CD14-positive monocyte (primary cell): ENCODE data around the gene TNFSF8. TPM values are rescaled to one million over a fixed set of nuclear protein-coding genes. Genes with fewer than 3 reads are reported as not detected.
A peak's percentile ranks its signal among the peaks of the same experiment; 100 is the strongest.

Source experiments
- DNase-seq, 3 donors: peaks; one replicate each; pipeline ENCODE4 v3.0.0-alpha.2; 2011 to 2022
- H2AFZ ChIP-seq: 2 replicates; pipeline ENCODE4 v1.6.0; 2012; ENCODE audit warnings: mild to moderate bottlenecking, low read depth, low read length, inconsistent platforms; ENCODE audit not compliant: insufficient read depth, poor library complexity, severe bottlenecking
- H3K27ac ChIP-seq, 2 donors: 1 replicate in 1 of 2; 2 replicates in 1 of 2; pipeline ENCODE4 v1.5.1; 2012 to 2013; ENCODE audit warnings: low read length in 2 of 2, control low read depth in 1 of 2, inconsistent platforms in 1 of 2, low read depth in 1 of 2, mild to moderate bottlenecking in 1 of 2
- H3K27me3 ChIP-seq, 2 donors: one replicate each; pipeline versions ENCODE4 v1.6.0 to v1.6.1; 2011 to 2013; ENCODE audit warnings: low read length in 2 of 2; ENCODE audit not compliant: control insufficient read depth in 2 of 2, insufficient read depth in 2 of 2
- H3K36me3 ChIP-seq, 2 donors: replicated peaks in 1 of 2; 1 replicate in 1 of 2; 2 replicates in 1 of 2; pipeline versions ENCODE4 v1.5.1 to v1.6.1; 2012 to 2013; ENCODE audit warnings: low read length in 2 of 2, control low read depth in 1 of 2, inconsistent platforms in 1 of 2, mild to moderate bottlenecking in 1 of 2; ENCODE audit not compliant: insufficient read depth in 2 of 2, control insufficient read depth in 1 of 2
- H3K4me1 ChIP-seq, 2 donors: 1 replicate in 1 of 2; 2 replicates in 1 of 2; pipeline versions ENCODE4 v1.5.1 to v1.6.1; 2012 to 2013; ENCODE audit warnings: low read length in 2 of 2, control low read depth in 1 of 2, inconsistent platforms in 1 of 2, mild to moderate bottlenecking in 1 of 2, moderate library complexity in 1 of 2; ENCODE audit not compliant: insufficient read depth in 2 of 2, control insufficient read depth in 1 of 2
- H3K4me2 ChIP-seq: replicated peaks from 2 replicates; pipeline ENCODE3; 2012; ENCODE audit warnings: low read length, moderate library complexity, mild to moderate bottlenecking; ENCODE audit not compliant: poor library complexity, severe bottlenecking; ENCODE audit errors: extremely low read depth
- H3K4me3 ChIP-seq, 3 experiments: fragments of 200-600 bp in 1 of 3; sonication (generic) in 1 of 3; replicated peaks in 1 of 3; 1 replicate in 2 of 3; 2 replicates in 1 of 3; pipeline ENCODE4 v1.5.1; 2011 to 2013; ENCODE audit warnings: low read length in 3 of 3, mild to moderate bottlenecking in 3 of 3, control low read depth in 2 of 3, low read depth in 2 of 3, inconsistent platforms in 1 of 3, moderate library complexity in 1 of 3
- H3K79me2 ChIP-seq: 2 replicates; pipeline ENCODE4 v1.6.0; 2012; ENCODE audit warnings: mild to moderate bottlenecking, control low read depth, inconsistent platforms, low read length, moderate library complexity; ENCODE audit not compliant: insufficient read depth
- H3K9ac ChIP-seq: 2 replicates; pipeline ENCODE4 v1.6.0; 2017; ENCODE audit warnings: low read length, mild to moderate bottlenecking; ENCODE audit not compliant: insufficient read depth, poor library complexity, severe bottlenecking
- H3K9me3 ChIP-seq, 2 donors: replicated peaks in 1 of 2; 1 replicate in 1 of 2; 2 replicates in 1 of 2; pipeline versions ENCODE4 v1.5.1 to v1.6.1; 2012 to 2013; ENCODE audit warnings: low read length in 2 of 2, control low read depth in 1 of 2; ENCODE audit not compliant: control insufficient read depth in 1 of 2, insufficient read depth in 1 of 2
- H4K20me1 ChIP-seq: 2 replicates; pipeline ENCODE4 v1.6.0; 2012; ENCODE audit warnings: mild to moderate bottlenecking, low read length, control low read depth, moderate library complexity; ENCODE audit not compliant: insufficient read depth
- H3K27ac Mint-ChIP-seq, 7 donors: one replicate each; pipeline ENCODE4 v1.8.0; 2020; ENCODE audit warnings: mild to moderate bottlenecking in 7 of 7, mixed read lengths in 7 of 7, moderate library complexity in 6 of 7, inconsistent platforms in 2 of 7
- H3K27me3 Mint-ChIP-seq, 3 donors: one replicate each; pipeline ENCODE4 v1.8.0; 2021 to 2022; ENCODE audit warnings: low read depth in 3 of 3, mild to moderate bottlenecking in 3 of 3, mixed read lengths in 3 of 3, moderate library complexity in 3 of 3, inconsistent platforms in 1 of 3
- H3K36me3 Mint-ChIP-seq, 2 donors: one replicate each; pipeline ENCODE4 v1.8.0; 2020; ENCODE audit warnings: mixed read lengths in 2 of 2, inconsistent platforms in 1 of 2, mild to moderate bottlenecking in 1 of 2
- H3K4me1 Mint-ChIP-seq: one replicate; pipeline ENCODE4 v1.8.0; 2020; ENCODE audit warnings: mild to moderate bottlenecking, mixed read lengths
- H3K4me3 Mint-ChIP-seq, 2 donors: one replicate each; pipeline ENCODE4 v1.8.0; 2020; ENCODE audit warnings: mild to moderate bottlenecking in 2 of 2, mixed read lengths in 2 of 2, moderate library complexity in 1 of 2
- H3K9me3 Mint-ChIP-seq, 7 donors: one replicate each; pipeline ENCODE4 v1.8.0; 2020 to 2022; ENCODE audit warnings: mixed read lengths in 7 of 7, mild to moderate bottlenecking in 6 of 7, moderate library complexity in 6 of 7, inconsistent platforms in 2 of 7
- CTCF ChIP-seq: fragments of 200-600 bp; IDR thresholded peaks from one replicate; pipeline ENCODE4 v1.8.0; 2022; ENCODE audit warnings: antibody characterized with exemption, mild to moderate bottlenecking
- WGBS: methylation state at CpG from one replicate; pipeline ENCODE4 v1.1.5; 2013; ENCODE audit warnings: missing lambda C conversion rate; ENCODE audit not compliant: insufficient coverage; 5-methylcytosine and 5-hydroxymethylcytosine counted together
- intact Hi-C, 2 donors: fragments of 100-400 bp; cut with micrococcal nuclease; formaldehyde crosslinking; loops; one replicate each; pipeline versions ENCODE4 v1.15.0 to v1.15.1; 2023
- polyA plus RNA-seq, 3 donors: library from polyadenylated mRNA; depleted of rRNA in 1 of 3; unstranded in 2 of 3; stranded (reverse) in 1 of 3; fragments of 300-500 nt in 2 of 3; fragments of >200 nt in 1 of 3; fragmentation: Illumina TruSeq in 2 of 3; gene quantifications; 1 replicate in 2 of 3; 2 replicates in 1 of 3; pipeline ENCODE4 v1.2.3, GENCODE V29; 2012 to 2021

The TNFSF8 gene
- polyA plus RNA-seq, 3 donors: 27.8 to 42.9 (median 34.0) TPM

GRCh38 chr9:114923918-114924317 lies 6.5 kb downstream of the TNFSF8 start:
- Histone ChIP-seq H3K27ac (no peak overlapping the region), H3K9ac (no peak overlapping the region), H3K4me1 (peaks cover 37 to 57% of the 10 kb centered on the region in 2 donors), H3K36me3 (peaks cover 5 to 25% of the 10 kb centered on the region in 2 donors), H3K4me3 (no peak overlapping the region), H2AFZ (no peak overlapping the region), H3K27me3 (no peaks in the 10 kb centered on the region), H4K20me1 (peaks cover 58% of the 10 kb centered on the region), H3K79me2 (peaks cover 89% of the 10 kb centered on the region), H3K9me3 (no peaks in the 10 kb centered on the region), H3K4me2 (no peak overlapping the region)
- H3K4me3 Mint-ChIP-seq: no peak overlapping the region
- H3K27ac Mint-ChIP-seq: no peak overlapping the region
- no peak for TF ChIP-seq CTCF
- no peaks in the 10 kb centered on the region for H3K27me3 Mint-ChIP-seq
- peaks cover 61 to 62% of the 10 kb centered on the region in 2 donors for H3K36me3 Mint-ChIP-seq
- intact Hi-C loops: no loop called here
- no peak for DNase-seq
- H3K9me3 Mint-ChIP-seq: no peaks in the 10 kb centered on the region
- H3K4me1 Mint-ChIP-seq: peaks cover 67% of the 10 kb centered on the region
- WGBS: no CpG with 5 or more reads among the region's 3 CpGs

- H3K9ac ChIP-seq: no peak overlapping the region
- Mint-ChIP-seq H3K27ac (peak overlapping the region; percentile 41 to 83 (median 80)), H3K36me3 (peaks cover 81 to 83% of the 10 kb centered on the region in 2 donors), H3K9me3 (no peaks in the 10 kb centered on the region), H3K27me3 (no peaks in the 10 kb centered on the region), H3K4me3 (peak overlapping the region in 1 of 2 donors; percentile 35), H3K4me1 (peaks cover 54% of the 10 kb centered on the region)
- H2AFZ ChIP-seq: no peak overlapping the region
- peaks cover 86% of the 10 kb centered on the region for H4K20me1 ChIP-seq
- peaks cover 23 to 50% of the 10 kb centered on the region in 2 donors for H3K36me3 ChIP-seq
- peak overlapping the region in 1 of 3 experiments; percentile 23 for H3K4me3 ChIP-seq
- H3K79me2 ChIP-seq: peaks cover 73% of the 10 kb centered on the region
- peak overlapping the region in 1 of 2 donors; percentile 39 for H3K27ac ChIP-seq
- no CpG with 5 or more reads among the region's 1 CpG for WGBS
- no peaks in the 10 kb centered on the region for H3K27me3 ChIP-seq
- intact Hi-C loops: no loop called here
- peak in 2 of 3 donors; percentile 41 to 71 for DNase-seq
- H3K9me3 ChIP-seq: no peaks in the 10 kb centered on the region
- peak overlapping the region; percentile 7 for H3K4me2 ChIP-seq
- no peak for TF ChIP-seq CTCF
- peaks cover 32 to 35% of the 10 kb centered on the region in 2 donors for H3K4me1 ChIP-seq
Observed at GRCh38 chr9:114921171-114921570, 9.2 kb downstream of the TNFSF8 start.
